Adipocyte (in vitro differentiated cells): ENCODE results near the gene MPP4.

ENCODE experiments used
- DNase-seq: peaks from one replicate; pipeline ENCODE4 v3.0.0-alpha.2; 2015; ENCODE audit warnings: low read depth
- H3K27me3 ChIP-seq: replicated peaks from 2 replicates; pipeline ENCODE4 v1.7.0; 2013; ENCODE audit warnings: mild to moderate bottlenecking, low read length, moderate library complexity; ENCODE audit not compliant: control insufficient read depth, insufficient read depth
- H3K36me3 ChIP-seq: 2 replicates; pipeline ENCODE4 v1.7.0; 2013; ENCODE audit warnings: low read length, mild to moderate bottlenecking, moderate library complexity; ENCODE audit not compliant: control insufficient read depth, insufficient read depth, severe bottlenecking
- H3K4me1 ChIP-seq: 2 replicates; pipeline ENCODE4 v1.7.0; 2013; ENCODE audit warnings: mild to moderate bottlenecking, low read length, moderate library complexity; ENCODE audit not compliant: control insufficient read depth, insufficient read depth
- H3K4me3 ChIP-seq: 2 replicates; pipeline ENCODE4 v1.7.0; 2013; ENCODE audit warnings: mild to moderate bottlenecking, low read length, moderate library complexity
- H3K9ac ChIP-seq: 2 replicates; pipeline ENCODE4 v1.7.0; 2013; ENCODE audit warnings: mild to moderate bottlenecking, low read length, moderate library complexity
- H3K9me3 ChIP-seq: 2 replicates; pipeline ENCODE4 v1.7.0; 2013; ENCODE audit warnings: mild to moderate bottlenecking, low read length, moderate library complexity; ENCODE audit not compliant: control insufficient read depth

Gene MPP4

DNA sequence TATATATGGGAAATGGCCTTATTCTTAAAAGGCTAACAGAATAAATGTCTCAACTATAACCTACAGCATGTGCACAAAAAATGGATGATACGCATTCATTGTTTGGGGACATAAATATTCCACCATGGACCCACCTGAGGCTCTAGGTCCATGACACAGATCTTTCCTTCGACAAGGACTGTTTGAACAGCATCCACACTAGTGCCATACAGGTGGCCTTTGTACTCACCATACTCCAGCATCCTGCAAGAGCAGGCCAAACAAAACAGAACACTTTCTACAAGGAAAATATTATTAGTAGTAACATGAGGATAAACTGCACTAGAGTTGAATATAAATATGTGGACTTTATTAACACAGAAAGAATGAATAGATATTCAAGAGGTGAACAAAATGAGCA is 49.0 kb downstream of the MPP4 start:
- H3K9me3 ChIP-seq, result no peaks in the 10 kb centered on the region
- H3K4me3 ChIP-seq, result no peak overlapping the region
- peaks cover 16% of the 10 kb centered on the region for H3K4me1 ChIP-seq
- no peak overlapping the region for H3K9ac ChIP-seq
- no peaks in the 10 kb centered on the region for H3K27me3 ChIP-seq
- no peaks in the 10 kb centered on the region for H3K36me3 ChIP-seq
- DNase-seq, result no peak

DNA sequence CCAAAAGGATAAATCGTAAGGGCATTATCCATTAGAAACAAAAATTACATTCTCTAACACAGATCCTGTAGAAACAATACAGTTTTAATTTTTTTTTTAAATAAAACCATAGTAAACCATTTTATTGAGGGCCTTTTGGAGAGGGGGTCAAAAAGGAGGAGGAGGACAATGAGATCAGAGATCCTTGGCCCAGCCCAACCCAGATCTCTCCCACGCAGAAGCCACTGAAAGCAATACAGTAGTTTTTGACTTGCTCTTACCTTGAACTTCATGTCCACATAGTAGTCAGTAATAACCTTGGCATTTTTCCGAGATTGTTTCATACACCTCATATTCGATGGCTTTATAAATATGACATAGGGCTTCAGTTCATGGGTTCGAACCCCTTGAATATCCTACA is 51.0 kb downstream of the MPP4 start:
- H3K9me3 ChIP-seq, result no peaks in the 10 kb centered on the region
- no peaks in the 10 kb centered on the region for H3K36me3 ChIP-seq
- peaks cover 16% of the 10 kb centered on the region for H3K4me1 ChIP-seq
- no peak overlapping the region for H3K4me3 ChIP-seq
- no peak overlapping the region for H3K9ac ChIP-seq
- no peak for DNase-seq
- no peaks in the 10 kb centered on the region for H3K27me3 ChIP-seq

DNA sequence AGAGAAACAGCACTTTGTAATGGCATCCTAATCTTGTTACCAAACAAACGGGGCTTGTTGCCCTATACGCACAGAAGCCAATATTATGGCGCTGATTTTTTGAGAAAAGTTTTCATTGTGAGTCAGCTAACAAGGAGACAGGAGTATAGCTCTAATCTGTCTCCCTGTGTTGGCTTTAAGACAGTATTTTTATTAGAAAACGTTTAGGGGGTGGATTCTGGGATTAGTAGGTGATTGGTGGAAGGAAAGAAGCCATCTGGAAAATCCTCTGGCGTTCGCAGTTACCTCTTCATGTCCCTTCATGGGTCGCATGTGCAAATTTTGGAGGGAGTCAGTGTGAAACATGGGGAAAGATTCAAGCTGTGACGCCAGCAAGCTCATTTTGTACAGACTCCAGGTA is 54.4 kb downstream of the MPP4 start:
- peak; percentile 49 for DNase-seq
- Histone ChIP-seq H3K36me3 (no peaks in the 10 kb centered on the region), H3K9ac (peak overlapping the region; percentile 94), H3K27me3 (no peaks in the 10 kb centered on the region), H3K4me3 (peak overlapping the region; percentile 94), H3K4me1 (peaks cover 18% of the 10 kb centered on the region), H3K9me3 (no peaks in the 10 kb centered on the region)

DNA sequence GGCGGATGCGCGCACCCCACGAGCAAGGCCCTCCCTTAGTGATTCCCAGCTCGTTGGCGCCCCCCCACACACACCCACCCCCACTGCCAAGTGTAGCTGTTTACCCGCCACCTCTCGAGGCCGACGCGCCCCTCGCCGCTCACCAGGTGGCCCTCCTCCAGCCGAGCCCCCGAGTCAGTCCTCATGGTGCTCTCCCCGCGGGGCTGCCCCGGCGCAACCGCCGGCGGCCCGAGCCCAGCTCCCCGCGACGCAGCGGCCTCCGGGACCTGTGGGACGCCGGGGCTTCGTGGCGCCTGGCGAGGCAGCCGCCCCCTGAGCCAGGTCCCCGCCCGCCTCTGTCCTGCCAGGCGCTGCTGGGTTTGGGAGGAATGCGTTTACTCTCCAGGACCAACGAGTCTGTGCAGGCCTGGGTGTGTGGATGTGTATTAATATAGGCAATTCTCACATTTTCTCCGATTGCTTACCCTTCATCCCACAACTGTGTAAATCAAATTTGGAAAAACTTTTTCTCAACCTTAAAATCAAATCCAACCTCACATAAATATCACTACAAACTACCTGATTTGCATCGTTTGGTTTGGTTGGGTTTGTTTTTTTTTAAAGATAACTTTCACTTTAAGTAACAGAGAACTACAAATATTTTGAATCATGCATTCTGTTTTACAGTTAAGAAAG is 55.1 kb downstream of the MPP4 start, which contains the start of gene TMEM237:
TMEM237 (minus strand) TSS at position 288 of the 675 bp plus-strand sequence; CDS start at position 185, 103 bp downstream.
- H3K9me3 ChIP-seq, result no peaks in the 10 kb centered on the region
- H3K9ac ChIP-seq, result peak within 1 kb of the TSS; percentile 94
- DNase-seq, result peak; percentile 75
- peak within 1 kb of the TSS; percentile 94 for H3K4me3 ChIP-seq
- H3K27me3 ChIP-seq, result no peaks in the 10 kb centered on the region
- H3K4me1 ChIP-seq, result peaks cover 18% of the 10 kb centered on the region
- H3K36me3 ChIP-seq, result peaks cover 6% of the 10 kb centered on the region

DNA sequence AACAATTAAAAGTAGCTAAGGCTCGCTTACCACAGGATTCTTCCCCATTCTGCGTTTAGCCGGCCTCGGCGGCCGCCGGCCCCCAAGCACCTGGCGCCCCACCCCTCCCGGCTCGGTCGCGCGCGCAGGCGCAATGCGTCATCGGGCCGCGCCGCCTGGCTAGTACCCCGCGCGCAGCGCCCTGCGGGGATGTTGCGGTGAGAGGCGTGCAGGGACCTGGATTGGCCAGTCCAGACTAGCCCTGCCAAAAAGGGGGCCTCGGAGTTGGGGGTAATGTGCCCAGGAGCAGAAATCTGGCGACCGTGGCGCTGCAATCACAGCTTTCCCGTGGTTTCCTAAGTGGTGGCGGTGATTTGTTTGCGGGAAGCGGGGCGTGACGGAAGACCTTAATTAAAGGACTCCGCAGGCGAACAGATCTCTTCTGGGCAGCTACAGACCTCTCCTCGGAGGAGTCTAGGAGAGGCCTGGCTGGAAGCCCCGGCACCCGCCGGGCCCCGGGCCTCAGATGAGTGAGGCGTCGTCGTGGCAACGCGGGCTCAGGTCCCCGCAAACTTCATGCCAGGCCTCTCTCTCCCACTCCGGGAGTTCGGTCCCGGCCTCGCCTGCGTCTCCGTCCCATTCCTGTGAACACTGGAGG is 55.7 kb downstream of the MPP4 start:
- peak overlapping the region; percentile 94 for H3K4me3 ChIP-seq
- H3K36me3 ChIP-seq, result peaks cover 13% of the 10 kb centered on the region
- H3K9me3 ChIP-seq, result no peaks in the 10 kb centered on the region
- H3K27me3 ChIP-seq, result no peaks in the 10 kb centered on the region
- peaks cover 18% of the 10 kb centered on the region for H3K4me1 ChIP-seq
- H3K9ac ChIP-seq, result peak overlapping the region; percentile 94
- peak; percentile 94 for DNase-seq

DNA sequence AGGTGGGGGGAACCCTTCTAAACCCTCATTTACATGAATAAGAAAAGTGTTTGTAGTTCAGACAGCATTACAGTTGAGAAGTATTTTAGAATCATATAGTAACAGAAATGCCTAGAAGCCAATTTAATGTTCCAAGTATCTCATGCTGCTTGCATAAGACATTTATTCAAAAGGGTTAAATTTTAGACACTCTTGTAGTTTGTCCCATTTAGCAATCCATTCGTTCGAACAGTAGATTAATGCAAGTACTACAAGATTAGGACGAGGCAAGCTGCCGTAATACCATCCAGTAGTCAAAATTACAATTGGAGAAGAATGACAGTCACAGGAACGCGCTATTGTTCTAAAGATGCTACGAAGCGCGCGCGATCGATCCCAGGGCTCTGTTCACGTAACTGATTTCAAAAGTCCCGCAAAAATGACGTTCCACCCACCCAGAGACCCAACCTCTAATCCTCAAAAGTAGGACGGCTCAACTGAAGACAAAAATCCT is 56.3 kb downstream of the MPP4 start:
- Histone ChIP-seq H3K4me1 (peaks cover 18% of the 10 kb centered on the region), H3K36me3 (peaks cover 15% of the 10 kb centered on the region), H3K9me3 (no peaks in the 10 kb centered on the region), H3K27me3 (no peaks in the 10 kb centered on the region), H3K9ac (peak overlapping the region; percentile 94), H3K4me3 (peak overlapping the region; percentile 94)
- DNase-seq, result no peak

DNA sequence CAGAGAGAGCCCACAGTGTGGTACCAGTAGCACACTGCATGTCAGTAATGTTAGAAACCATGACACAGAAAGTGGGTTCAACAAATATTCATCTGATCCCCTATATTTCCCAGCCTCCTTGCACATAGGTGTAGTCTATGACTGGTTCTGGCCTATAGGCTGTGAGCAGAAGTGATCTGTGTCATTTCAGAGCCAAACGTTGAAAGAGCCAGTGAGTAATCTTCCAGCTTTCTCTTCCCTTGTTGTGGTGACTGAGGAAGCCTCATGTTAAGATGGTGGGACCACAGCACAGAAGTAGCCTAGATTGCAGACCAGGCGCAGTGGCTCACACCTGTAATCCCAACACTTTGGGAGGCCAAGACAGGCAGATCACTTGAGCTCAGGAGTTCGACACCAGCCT is 59.2 kb downstream of the MPP4 start:
- peaks cover 14% of the 10 kb centered on the region for H3K4me1 ChIP-seq
- no peaks in the 10 kb centered on the region for H3K27me3 ChIP-seq
- no peaks in the 10 kb centered on the region for H3K9me3 ChIP-seq
- no peak overlapping the region for H3K4me3 ChIP-seq
- no peak overlapping the region for H3K9ac ChIP-seq
- no peak for DNase-seq
- peaks cover 42% of the 10 kb centered on the region for H3K36me3 ChIP-seq

DNA sequence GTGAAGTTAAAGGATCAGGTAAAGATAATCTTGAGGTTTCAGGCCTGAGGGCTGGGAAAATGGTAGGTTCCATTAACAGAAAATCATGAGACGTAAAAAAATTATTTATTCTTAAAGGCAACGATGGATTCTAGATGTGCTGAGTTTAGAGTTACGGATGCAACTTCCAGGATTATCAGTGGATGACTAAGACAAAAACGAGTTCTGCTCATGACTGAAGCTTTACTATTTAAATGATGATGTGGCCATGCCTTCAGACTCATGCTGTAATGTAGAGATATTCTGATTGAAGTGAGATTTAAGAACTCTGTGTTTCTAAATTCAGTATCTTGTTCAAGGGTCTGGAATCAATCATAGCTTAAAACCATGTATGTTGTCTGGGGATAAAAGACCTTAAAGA is 60.1 kb downstream of the MPP4 start:
- H3K36me3 ChIP-seq, result peaks cover 50% of the 10 kb centered on the region

DNA sequence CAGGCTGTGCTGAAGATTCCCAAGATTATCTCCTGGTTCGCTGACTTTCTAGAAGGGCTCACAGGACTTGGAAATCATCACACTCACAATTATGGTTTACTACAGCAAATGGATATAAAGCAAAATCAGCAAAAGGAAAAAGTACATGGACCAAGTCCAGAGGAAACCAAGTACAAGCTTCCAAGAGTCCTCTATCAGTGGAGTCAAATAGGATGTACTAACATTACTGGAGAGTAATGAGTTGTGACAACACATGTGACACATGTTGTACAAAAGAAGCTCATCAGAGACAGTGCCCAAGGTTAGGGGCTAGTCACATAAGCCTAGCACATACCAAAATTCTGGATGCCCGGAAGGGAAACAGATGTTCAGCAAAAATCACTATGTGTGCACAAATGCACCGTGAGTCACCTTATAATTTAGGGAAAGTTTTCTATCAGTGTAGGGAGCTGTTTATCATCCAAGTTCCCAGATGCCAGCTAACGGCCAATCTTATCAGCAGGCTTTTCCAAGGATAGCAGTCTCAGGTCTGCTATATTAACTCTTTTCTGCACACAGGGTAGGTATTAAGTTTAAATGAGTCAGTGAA is 64.7 kb downstream of the MPP4 start:
- no peaks in the 10 kb centered on the region for H3K27me3 ChIP-seq
- no peak overlapping the region for H3K9ac ChIP-seq
- H3K36me3 ChIP-seq, result peaks cover 87% of the 10 kb centered on the region
- H3K4me3 ChIP-seq, result no peak overlapping the region
- DNase-seq, result peak; percentile 10
- H3K9me3 ChIP-seq, result no peaks in the 10 kb centered on the region
- no peaks in the 10 kb centered on the region for H3K4me1 ChIP-seq

More for the DNA sequence above, 60.1 kb downstream of the MPP4 start:
- peaks cover 6% of the 10 kb centered on the region for H3K4me1 ChIP-seq
- H3K27me3 ChIP-seq, result no peaks in the 10 kb centered on the region
- no peak for DNase-seq
- no peak overlapping the region for H3K9ac ChIP-seq
- H3K4me3 ChIP-seq, result no peak overlapping the region
- no peaks in the 10 kb centered on the region for H3K9me3 ChIP-seq

DNA sequence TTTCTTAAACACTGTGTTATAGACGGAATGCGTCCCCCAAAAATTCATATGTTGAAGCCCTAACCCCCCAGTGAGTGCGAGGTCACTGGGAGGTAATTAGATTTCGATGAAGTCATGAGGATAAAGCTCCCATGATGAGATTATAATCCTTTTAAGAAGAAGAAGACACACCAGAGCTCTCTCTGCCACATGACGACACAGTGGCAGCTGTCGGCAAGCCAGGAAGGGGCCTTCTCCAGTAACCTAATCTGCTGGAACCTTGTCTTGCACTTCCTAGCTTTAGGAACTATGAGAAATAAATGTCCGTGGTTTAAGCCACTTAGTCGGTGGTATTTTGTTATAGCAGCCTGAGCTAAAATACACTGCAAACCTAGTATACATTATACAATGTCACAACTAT is 67.4 kb downstream of the MPP4 start:
- no peaks in the 10 kb centered on the region for H3K27me3 ChIP-seq
- H3K9ac ChIP-seq, result no peak overlapping the region
- no peaks in the 10 kb centered on the region for H3K9me3 ChIP-seq
- no peak overlapping the region for H3K4me3 ChIP-seq
- no peaks in the 10 kb centered on the region for H3K4me1 ChIP-seq
- peaks cover 69% of the 10 kb centered on the region for H3K36me3 ChIP-seq
- no peak for DNase-seq

DNA sequence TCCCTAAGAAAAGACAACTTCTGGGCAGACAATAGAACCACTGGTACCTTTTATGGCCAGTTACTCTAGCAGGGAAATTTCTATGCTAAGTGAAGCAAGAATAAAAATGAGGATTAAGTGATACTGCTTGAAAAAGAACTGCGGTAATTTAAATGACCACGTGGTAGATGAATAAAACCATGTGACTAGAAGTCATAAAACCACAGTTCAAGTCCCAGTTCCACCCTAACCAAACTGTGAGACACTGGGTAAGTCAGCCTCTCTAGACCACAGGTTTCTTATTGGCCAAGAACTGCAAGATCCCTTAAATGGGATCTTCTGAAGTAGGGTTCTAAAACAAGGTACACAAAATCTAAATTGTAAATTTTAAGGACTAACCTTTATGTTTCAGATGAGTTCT is 67.9 kb downstream of the MPP4 start:
- no peak overlapping the region for H3K9ac ChIP-seq
- peaks cover 68% of the 10 kb centered on the region for H3K36me3 ChIP-seq
- no peaks in the 10 kb centered on the region for H3K9me3 ChIP-seq
- no peaks in the 10 kb centered on the region for H3K4me1 ChIP-seq
- no peak overlapping the region for H3K4me3 ChIP-seq
- DNase-seq, result no peak
- no peaks in the 10 kb centered on the region for H3K27me3 ChIP-seq
